Esophagus mucosa (tissue), 1 donor: ENCODE data around the gene CNTROB. TPM values are rescaled to one million over a fixed set of nuclear protein-coding genes. Genes with fewer than 3 reads are reported as not detected.
"Not testable (repeated sequence)": the region's sequence is repeated elsewhere in the genome, so short reads cannot be mapped to it uniquely, and the experiment has no call there.

Experiments
- ATAC-seq: fragments of 200-7000 bp; cut with Tn5 transposase; one replicate; pipeline ENCODE4 v1.9.1; 2020
- total RNA-seq: library from RNA; stranded (reverse); gene quantifications from one replicate; pipeline ENCODE4 v1.2.4, GENCODE V29; 2023
- donor health status: DM: yes; HTN: yes; CAD: no.

Gene CNTROB
- total RNA-seq, 1 donor from 2014 or later: 15.4 TPM

DNA sequence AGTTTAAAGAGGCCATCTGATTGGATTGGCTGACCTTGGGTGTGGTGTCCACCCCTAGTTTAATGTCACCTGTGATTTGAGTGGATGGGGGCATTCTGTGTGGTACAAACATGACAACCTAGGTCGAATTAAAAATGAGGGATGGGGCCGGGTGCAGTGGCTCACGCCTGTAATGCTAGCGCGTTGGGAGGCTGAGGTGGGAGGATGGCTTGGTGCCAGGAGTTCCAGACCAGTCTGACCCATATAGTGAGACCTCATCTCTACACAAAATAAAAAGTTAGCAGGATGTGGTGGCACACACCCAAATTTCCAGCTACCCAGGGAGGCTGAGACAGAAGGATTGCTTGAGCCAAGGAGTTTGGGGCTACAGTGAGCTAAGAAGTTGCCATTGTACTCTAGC is 14.4 kb downstream of the CNTROB start:
- ATAC-seq: no peak

DNA sequence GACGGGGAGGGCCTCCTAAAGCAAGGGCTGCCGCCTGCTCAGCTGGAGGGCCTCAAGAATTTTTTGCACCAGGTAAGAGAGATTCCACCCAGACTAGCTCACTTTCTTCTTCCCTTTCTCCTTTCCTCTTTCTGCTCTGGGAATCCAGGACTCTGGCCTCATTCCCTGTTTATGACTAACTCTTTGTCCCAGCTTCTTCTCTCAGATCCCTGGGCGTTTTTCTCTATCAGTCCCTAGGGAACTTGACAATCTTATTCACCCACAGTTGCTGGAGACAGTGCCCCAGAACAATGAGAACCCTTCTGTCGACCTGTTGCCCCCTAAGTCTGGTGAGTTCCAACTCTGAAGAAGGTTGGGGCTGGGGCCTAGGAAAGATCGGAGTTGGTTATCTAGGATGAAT is 15.6 kb downstream of the CNTROB start:
- ATAC-seq: no peak

DNA sequence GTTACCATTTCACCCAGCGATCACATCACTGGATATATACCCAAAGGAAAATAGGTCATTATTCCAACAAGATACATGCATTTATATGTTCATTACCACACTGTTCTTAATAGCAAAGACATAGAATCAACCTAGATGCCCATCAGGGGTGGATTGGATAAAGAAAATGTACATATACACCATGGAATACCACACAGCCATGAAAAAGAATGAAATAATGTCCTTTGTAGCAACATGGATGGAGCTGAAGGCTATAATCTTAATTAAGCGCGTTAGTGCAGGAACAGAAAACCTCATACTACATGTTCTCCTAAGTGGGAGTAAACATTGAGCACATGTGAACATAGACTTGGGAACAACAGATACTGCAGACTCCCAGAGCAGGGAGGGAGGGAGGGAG is 18.6 kb downstream of the CNTROB start:
- ATAC-seq: no peak

DNA sequence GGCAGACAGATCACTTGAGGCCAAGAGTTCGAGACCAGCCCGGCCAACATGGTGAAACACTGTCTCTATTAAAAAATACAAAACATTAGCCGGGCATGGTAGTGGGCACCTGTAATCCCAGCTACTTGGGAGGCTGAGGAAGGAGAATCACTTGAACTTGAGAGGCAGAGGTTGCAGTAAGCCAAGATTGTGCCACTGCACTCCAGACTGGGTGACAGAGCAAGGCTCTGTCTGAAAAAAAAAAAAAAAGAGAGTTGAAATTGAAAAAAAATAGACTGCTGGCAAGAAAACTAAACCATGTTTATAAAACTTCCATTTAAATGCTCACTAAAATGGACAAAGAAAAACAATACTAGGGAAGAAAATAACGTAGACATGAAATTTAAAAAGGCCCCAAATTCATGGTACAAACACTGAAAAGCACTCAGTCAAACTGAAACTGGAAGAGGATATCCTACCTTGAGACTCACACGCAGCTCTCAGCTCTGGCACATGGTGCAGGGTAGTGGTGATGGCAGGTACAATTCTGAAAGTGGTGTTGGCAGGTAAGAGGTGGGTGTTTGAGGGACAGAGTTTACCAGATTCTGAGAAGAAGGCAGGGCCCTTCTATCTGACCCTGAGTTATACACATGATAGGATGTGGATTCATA is 19.3 kb downstream of the CNTROB start:
- peak; percentile 39 for ATAC-seq

DNA sequence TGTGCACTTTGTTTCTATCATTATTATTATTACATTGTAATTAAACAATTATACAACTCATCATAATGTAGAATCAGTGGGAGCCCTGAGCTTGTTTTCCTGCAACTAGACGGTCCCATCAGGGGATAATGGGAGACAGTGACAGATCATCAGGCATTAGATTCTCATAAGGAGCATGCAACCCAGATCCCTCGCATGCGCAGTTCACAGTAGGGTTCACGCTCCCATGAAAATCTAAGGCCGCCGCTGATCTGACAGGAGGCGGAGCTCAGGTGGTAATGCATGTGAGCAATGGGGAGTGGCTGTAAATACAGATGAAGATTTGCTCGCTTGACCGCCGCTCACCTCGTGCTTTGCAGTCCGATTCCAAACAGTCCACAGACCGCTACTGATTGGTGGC is 21.3 kb downstream of the CNTROB start:
- ATAC-seq: not testable (repeated sequence)

DNA sequence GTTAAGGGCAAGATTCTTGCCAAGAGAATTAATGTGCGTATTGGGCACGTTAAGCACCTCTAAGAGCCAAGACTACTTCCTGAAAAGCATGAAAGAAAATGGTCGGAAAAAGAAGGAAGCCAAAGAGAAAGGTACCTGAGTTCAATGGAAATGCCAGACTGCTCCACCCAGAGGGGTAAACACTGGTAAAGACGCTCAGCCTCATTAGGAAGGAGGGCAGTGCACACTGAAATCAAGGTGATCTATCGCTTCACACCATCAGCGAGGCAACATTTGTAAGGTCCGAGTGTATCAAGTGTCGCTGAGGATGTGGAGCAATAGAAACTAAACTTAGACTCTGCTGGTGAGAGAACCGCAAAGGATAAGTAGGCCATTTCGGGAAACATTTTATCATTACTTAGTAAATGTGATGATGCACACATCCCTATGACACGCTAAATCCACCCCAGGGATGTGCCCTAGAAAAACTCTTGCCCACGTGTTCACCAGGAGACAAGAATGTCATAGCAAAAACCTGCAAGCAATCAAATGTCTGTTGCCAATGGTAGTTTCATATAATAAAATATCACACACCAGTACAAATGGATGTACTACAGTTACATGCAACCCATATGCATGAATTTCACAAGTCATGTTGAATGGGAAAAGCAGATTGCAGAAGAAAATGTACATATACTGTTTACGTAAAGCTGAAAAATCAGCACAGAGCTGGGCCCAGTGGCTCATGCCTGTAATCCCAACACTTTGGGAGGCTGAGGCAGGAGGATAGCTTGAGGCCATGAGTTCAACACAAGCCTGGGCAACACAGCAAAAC is 23.6 kb downstream of the CNTROB start:
- ATAC-seq: no peak

DNA sequence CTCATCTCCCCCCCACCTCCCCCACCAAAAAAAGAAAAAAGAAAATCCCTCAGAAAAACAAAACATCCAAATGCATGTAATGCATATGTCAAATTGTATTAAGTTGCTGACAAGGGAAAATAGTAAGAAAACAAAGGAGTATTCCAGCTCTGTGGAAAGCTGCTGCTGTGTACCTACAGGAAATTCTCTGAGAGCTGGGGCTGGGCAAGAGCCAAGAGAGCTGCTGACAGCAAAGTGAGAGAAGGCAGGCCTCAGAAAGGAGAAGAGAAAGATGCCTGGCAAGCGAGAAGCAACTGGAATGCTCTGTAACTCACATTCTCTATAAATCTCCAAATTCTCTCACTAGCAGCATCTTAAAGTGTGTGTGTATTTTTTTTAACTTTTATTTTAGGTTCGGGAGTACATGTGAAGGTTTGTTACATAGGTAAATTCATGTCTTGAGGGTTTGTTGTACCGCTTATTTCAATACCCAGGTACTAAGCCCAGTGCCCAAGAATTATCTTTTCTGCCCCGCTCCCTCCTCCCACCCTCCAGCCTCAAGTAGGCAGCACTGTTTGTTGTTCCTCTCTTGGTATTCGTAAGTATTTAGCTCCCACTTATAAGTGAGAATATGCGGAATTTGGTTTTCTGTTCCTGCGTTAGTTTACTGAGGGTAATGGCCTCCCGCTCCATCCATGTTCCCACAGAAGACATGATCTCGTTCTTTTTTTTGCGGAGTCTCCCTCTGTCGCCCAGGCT is 24.4 kb downstream of the CNTROB start:
- ATAC-seq: no peak

DNA sequence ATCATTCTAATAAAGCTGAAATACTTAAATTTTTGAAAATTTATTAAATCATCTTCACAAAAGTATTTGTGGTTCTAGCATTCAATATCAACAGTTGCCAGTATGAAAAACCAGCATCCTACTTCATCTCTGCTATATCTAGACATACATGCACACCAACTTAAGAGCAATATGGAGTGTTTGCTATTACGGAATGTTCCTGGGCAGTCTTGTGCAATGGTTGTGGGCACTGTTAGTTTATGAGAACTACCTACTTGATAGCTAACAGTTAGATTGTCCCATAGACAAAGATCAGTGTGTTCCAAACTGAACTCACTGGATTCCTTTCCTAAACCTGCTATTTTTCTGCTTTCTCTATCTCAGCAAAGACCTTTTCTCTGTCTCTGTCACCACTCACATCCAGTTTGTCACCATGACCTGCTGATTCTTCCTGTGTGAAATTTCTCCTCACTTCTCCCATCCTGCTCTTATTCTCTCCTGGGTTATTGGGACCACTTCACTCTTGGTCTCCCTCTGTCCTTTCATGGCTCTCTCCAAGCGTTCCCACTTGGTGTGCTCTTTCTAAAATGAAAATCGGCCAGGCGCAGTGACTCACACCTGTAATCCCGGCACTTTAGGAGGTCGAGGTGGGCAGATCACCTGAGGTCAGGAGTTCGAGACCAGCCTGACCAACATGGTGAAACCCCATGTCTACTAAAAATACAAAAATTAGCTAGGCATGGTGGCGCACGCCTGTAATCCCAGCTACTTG is 27.7 kb downstream of the CNTROB start:
- no peak for ATAC-seq

DNA sequence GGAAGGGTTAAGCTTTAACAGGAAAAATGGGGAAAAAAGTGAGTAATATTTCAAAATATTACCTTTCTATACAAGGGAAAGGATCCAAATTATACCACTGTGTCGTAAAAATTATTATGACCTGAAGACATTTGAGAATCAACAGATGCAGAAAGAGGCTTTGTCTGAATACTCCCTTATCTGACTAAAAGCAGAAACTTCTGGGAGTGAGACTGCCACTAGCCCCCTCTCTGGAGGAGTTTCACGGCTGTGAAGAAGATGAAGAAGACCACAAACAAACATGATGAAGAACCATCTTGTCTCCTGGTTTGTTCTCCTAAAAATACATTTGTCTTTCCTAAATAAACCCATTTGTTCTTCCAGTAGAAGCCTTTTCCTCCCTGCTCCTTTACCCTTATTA is 29.4 kb downstream of the CNTROB start:
- no peak for ATAC-seq

DNA sequence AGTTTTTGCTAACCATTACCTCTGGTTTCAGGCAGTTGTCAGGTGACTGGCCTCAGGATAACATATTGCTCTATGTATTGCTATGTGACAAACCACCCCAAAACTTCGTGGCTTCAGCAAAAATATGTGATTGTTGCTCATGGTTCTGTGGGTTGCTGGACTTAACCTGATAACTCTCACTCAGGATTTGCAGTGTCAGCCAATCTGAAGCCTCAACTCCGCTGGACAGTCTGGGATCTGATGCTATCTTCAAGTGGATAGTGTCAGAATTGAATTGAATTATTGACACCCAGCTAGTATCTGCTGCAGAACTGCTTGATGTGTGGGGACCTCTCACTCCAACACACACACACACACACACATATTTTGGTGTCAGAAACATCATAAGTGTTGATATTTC is 35.7 kb downstream of the CNTROB start:
- no peak for ATAC-seq

DNA sequence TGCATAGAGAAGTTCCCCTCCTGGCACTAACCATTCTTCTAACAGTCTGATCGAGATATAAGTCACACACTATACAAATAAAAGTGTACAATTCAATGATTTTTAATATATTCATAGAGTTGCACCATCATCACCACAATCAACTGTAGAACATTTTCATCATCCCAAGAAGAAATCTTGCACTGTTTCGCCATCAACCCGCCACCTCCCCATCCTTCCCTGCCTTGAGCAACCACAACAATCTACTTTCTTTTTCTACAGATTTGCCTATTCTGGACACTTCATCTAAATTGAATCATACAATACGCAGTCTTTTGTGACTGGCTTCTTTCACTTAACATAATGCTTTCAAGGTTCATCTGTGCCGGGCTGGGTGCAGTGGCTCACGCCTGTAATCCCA is 37.4 kb downstream of the CNTROB start:
- ATAC-seq: no peak

DNA sequence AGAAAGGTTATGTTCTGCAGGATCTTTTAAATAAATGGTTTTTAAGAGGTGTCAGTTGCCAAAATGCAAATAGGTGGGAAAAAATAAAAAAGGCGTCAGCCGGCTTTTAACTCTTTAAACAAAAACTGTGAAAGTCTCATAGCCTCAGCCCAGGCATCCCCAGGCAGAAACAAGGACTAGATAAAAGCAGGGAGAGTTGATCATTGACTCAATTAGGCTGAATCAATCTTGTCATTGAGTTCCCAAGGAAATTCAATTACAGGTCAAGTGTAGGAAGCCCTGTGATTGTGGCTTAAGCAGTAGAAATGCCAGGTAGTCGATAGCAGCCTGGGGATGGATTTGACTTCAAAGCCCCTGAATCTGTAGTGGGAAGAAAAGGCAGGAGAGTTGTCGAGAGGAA is 39.6 kb downstream of the CNTROB start:
- ATAC-seq: no peak

DNA sequence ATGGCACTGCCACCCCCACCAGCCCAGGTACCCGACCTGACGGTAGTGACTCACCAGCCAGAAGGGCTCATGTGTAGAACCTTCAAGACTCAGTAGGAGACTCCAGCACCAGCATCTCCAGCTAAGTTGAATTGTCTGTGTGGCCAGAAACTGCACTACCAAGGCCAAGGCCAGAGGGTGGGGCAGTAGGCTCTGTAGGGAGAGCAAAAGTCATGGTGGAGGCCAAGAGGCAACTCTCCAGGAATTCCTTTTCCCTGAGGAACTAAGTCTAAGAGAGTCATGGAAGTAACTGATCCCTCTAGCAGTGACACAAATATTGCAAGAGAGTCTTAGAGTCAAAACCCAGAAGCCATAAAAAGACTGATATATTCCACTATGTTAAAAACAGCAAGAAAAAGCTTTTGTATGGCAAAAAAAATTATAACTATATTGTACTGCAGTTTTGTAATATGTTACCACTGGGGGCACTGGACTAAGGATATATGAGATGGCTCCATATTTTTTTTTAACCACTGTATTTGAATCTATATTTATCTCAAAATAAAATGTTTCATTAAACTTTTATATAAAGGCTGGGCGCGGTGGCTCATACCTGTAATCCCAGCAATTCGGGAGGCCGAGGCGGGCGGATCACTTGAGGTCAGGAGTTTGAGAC is 40.3 kb downstream of the CNTROB start:
- ATAC-seq: no peak

DNA sequence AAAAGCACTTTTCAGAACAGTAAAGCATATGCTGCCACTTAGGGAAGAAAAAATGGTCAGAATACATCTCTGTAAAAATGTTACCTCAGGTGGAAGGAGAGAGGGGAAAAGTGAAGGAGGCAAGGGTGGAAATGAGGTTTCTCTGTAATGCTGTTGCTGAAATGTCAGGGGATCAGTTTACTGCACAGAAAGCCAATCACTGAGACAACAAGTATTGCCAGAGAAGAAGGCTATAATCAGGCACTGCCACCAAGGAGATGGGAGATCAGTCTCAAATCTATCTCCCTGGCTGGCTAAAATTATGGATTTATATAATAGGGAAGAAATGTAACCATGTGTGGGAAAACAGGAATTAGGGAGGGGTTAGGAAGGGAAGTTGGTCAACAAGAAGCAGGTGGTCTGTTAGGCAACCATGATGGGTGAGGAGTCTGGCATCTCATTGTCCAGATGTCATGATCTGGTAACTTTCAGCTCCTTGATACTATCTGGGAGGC is 42.7 kb downstream of the CNTROB start:
- no peak for ATAC-seq

DNA sequence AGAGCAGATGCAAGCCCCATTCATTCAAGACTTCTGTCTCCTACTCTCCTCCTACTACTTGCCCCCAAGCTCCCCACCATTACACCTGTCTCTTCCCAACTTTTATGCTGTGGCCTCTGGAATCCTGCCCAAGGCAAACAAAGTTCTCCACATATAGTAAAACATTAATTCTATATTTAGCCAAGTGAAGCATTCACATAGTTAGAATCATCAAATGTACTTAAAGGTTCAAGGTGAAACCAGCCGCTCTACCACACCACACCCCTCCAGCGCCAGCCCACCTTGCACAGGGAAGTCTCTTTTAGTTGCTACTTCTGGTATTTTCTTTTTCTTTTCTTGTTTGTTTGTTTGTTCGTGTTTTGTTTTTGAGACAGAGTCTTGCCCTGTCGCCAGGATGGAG is 45.0 kb downstream of the CNTROB start:
- ATAC-seq: no peak

DNA sequence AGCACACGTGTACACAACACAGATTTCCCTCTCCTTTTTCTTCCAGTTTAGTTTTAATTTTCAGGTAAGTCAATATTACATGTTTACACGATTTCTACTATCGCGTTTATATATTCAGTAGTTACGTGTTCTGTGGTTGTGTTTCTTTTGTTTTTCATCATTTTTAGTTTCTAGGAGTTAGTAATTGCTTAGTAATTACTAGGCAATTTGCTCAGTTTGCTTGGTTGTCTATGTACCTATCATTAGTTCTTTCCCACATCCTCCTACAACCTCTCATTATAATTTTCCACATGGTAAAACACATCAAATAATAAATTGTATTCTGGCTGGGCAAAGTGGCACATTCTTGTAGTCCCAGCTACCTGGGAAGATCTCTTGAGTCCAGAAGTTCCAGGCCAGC is 45.8 kb downstream of the CNTROB start:
- no peak for ATAC-seq

DNA sequence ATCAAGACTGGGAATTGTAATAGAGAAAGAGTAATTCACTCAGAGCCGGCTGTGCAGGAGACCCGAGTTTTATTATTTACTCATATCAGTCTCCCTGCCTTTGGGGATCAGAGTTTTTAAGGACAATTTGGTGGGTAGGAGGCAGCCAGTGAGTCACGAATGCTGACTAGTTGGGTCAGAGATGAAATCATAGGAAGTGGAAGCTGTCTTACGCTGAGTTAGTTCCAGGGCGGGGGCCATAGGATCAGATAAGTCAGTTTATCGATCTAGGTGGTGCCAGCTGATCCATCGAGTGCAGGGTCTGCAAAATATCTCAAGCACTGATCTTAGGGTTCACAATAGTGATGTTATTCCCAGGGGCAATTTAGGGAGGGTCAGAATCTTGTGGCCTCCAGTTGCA is 50.2 kb downstream of the CNTROB start:
- ATAC-seq: no peak

DNA sequence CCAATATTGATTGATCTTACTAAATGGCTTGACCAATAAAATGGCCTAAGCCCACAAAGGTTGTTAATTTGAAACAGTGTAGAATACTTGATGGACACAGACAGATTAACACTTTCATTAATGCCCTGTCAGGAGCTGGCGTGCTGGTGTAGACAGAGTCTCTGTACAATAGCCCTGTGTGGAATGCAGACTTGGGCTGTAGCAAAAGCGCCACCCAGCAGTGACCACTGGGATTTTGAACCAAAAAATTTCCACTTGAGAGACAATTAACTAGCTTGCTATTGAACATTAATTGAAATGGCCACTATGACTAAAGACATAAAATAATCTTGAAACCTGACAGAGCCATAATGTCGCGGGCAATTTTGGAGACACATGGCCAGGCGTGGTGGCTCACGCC is 50.7 kb downstream of the CNTROB start:
- ATAC-seq: no peak

DNA sequence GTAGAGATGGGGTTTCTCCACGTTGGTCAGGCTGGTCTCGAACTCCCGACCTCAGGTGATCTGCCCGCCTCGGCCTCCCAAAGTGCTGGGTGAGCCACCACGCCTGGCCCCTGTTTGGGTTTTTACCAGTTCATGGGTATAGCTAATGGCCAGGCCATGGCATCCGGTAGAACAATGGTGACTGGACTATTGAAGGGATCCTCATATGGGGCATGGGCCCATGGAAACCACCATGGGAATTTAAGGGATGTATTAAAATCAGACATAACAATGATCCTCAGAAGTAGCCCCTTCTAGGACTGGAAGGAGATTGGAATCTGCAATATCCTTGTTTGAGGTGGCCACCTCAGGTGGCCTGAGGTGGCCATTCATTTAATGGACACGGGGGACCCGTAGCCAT is 52.9 kb downstream of the CNTROB start:
- ATAC-seq: no peak

DNA sequence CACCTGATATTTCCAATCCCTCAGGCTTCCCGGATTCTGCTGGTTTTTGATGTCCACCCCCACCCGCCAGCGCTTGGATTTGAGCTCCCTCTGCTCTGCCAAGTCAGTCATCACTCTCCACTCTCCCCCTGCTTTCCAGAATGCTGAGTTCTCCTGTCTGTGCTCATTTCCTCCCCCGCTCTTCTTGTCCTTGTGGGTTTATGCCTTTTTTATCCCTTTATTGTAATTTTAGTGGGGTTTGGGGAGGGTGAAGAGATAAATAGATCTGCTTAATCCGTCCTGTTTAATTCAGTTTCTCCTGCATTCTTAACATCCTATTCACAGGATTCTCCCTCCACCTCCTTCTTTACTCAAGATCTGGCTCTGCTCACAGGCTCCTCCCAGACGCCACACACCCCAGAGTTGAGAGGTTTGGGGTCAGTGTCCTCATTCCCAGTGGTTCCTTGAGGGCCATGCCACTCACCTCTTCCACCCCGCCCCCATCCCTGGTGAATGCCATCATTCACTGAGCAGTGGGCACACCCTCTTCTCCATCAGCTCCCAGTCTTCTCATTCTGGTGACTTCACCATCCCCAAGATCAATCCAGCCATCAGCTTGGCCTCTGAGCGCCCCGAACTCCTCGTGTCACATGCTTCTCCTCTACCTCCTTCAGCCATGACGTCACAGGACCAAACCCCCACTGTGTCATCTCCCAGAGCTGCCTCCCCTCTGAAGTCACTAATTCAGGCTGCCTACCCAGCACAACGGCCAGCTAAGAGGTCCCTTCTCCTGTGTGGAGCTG is 55.3 kb downstream of the CNTROB start:
- ATAC-seq: no peak

DNA sequence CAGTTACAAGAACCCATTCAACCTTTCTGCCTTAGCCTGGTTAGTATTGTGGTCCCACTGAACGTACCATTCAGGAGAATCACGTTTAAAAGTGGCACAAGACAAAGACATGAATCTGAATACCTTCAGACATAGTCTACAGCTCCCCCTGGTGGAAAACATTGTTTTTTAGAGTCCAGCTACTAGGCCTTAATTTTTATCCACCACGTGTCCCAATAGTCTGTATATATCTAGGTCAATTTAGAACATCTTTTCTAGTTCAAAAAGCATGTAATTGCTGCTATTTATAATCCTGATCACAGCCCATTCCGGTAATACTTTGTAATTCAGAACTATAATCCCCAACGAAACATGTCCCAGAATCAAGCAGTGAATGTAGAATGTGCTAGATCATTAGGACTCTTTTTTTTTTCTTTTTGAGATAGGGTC is 56.8 kb downstream of the CNTROB start:
- peak; percentile 66 for ATAC-seq
